HG03571 (cell line): ENCODE data around the gene IL22RA2.
"Not testable (repeated sequence)": the region's sequence is repeated elsewhere in the genome, so short reads cannot be mapped to it uniquely, and the experiment has no call there.

ENCODE experiments used
- ATAC-seq: cut with Tn5 transposase; IDR thresholded peaks from one replicate; pipeline ENCODE4 v1.9.1; 2021; ENCODE audit not compliant: unreplicated experiment

The IL22RA2 gene

GRCh38 chr6:137126875-137127485, 46.5 kb downstream of the IL22RA2 start:
- no peak for ATAC-seq

GRCh38 chr6:137123078-137123477, 50.4 kb downstream of the IL22RA2 start:
- ATAC-seq, result no peak

DNA sequence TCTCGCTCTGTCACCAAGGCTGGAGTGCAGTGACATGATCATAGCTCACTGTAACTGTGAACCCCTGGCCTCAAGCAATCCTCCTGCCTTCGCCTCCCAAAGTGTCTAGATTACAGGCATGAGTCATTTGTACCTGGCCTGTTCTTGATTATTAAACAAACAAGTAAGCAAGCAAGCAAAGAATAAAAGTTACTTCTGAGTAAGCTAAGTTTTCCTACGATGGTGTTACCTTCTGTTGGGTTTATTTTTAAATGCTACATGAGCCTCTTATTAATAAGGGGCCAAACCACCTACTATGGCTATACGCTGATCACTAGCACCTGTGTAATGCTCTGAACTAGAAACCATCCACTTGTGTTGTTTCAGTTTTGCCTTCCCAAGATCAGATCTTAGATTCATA, 50.8 kb downstream of the IL22RA2 start:
- ATAC-seq, result no peak

DNA sequence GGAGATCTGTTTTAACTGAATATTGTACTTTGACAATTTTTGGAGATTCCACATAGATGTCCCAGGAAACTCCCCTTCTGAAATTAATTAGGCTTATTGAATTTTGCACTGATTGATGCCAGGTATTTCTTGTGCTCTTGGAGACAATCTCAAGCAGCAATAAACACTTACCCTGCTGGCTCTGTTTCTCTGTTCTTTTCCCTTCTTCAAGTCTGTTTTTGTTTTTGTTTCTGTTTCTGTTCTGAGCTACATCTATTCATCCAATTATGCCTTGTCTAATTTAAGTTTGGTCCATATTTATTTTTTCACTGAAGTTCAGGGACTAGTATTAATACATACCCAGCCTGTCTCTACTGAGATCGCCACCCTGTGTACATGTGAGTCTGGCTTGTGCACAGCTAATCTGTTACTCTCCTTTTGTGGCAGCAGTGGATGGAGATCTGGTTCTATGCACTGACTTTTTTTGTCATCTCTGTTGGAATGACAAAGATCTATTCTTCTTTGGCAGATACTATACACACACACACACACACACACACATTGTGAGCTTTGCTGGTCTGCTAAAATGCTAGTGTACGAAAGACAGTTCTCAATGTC, 51.9 kb downstream of the IL22RA2 start:
- ATAC-seq, result no peak

GRCh38 chr6:137120748-137121147, 52.7 kb downstream of the IL22RA2 start:
- no peak for ATAC-seq

DNA sequence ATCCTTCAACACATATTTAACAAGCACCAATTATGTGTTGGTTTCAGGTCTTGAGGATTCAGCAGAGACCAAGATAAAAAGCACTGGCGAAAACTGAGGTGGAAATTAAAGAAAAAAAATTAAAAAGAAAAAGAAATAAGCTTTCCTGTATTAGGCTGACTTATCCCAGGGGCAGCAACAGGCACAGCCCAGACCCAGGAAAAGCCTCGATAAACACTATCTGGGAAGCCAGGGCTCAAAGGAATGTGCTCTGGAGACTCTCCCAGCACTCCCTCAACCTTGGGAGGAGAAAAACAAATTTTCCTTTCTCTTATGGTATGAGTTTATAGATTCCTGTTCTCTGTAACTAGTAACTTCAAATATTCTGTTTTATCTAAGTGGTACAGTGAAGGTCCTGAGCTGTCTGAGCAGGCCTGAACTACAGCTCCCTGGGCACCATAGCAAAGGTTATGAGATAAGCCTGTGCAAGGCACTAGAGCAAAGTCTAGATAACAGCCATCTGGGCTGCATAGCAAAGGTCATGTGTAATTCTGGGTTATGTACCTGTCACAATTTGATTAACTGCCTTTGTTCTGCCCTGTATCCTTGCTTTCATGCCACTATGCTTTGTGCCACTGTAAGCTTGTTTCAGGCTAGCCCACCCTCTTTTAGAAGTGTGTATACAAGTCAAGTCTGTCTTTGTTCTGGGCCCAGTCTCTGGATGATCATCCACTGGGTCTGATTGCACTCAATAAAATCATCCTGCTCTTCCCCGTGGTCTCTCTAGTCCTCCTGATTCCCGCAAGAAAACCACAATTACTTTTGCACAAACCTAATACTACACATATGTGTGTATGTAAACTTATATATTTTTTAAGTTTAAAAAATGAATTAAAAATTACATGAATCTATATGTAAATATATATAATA, 54.0 kb downstream of the IL22RA2 start:
- no peak for ATAC-seq

DNA sequence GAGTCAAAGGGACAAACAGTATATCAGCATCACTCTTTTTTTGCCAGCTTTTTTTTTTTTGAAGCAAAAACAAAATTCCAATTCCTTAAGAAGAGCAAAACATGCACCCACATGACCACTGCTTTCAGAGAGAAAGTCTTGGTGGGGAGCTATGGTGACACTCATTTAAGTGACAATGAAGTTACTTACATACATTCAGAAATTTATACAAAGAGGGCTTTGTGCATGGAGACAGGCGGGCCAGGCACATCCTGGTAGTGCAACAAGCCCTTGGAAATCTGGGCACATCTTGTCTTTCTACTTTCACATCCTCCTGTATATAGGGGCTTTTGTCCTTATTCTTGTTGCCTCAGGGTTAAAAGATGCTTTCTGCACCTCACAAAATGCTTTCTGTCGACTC, 55.9 kb downstream of the IL22RA2 start:
- ATAC-seq, result no peak

GRCh38 chr6:137116807-137117206, 56.6 kb downstream of the IL22RA2 start:
- no peak for ATAC-seq

- no peak for ATAC-seq
These were observed 57.8 kb downstream of the IL22RA2 start for GRCh38 chr6:137115658-137116057.

DNA sequence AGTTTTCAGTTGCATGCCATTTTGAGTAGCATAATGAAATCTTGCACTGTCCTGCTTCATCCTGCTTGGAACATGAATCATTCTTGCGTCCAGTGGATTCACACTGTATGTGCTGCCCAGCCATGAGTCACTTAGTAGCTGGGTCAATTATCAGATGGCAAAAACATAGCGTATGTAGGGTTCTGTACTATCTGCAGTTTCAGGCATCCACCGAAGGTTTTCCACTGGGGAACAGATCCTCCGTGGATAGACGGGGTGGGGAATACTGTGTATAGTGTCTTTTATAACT, 61.4 kb downstream of the IL22RA2 start:
- ATAC-seq, result no peak

DNA sequence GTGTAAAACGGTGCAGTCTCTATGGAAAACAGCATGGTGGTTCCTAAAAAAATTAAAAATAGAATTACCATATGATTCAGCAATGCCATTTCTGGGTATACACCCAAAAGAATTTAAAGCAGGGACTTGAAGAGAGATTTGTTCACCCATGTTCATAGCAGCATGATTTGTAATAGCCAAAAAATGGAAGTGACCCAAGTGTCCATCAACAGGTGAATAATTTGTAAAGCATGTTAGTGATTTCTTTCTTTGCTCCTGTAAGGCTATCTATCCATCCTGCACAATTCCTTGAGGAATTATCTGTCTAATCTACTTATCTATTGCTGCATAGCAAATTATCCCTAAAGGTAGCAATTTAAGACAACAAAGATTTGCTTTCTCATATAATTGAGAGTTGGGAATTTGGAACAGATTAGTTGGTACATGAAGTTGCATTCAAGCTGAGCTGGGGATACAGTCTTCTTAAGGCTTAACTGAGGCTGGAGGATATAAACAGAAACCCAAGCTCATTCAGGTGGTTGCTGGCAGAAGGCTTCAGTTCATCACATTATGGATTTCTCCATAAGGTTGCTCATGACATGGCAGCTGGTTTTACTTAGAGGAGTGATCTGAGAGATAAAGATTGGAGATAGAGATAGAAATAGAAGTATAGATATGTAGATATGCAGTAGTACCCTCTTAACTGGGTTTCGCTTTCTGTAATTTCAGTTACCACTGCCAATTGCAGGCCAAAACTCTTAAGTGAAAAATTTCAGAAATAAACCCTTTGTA, 62.0 kb downstream of the IL22RA2 start:
- ATAC-seq, result no peak

DNA sequence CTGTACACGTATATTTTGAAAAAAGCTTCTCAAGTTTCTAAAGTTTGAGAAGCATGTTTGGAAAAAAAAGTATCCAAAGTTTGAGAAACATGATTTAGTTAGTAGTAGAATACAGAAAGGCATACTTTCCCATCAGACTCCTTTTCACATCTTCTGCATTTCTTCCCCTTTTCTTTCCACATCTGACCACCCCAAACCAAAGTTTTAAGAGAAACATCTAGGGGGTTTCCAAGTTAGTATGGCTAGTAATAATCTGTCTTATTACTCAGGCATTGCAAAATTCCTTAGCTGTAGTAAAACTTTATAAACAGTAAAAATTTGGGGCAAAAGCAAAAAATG, 65.7 kb downstream of the IL22RA2 start:
- no peak for ATAC-seq

DNA sequence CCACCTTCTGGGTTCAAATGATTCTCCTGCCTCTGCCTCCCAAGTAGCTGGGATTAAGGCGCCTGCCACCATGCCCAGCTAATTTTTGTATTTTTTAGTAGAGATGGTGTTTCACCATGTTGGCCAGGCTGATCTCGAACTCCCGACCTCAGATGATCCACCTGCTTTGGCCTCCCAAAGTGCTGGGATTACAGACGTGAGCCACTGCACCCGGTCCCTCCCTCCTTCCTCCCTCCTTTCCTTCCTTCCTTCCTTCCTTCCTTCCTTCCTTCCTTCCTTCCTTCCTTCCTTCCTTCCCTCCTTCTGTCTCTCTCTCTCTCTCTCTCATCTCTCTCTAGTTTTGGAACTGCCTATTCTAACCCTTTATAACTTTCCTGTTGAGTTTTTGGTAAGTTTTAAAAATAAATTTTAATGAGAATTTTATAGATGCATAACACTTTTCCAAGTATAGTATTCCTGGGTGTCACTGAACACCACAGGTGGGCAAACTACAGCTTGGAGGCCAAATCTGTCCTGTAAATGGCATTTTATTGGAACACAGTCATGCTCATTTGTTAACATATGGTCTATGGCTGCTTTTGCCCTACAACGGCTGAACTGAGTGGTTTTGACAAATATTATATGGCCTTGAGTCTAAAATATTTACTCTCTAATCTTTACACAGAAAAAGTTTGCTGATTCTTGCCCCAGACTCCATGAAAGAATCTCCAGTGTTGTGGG, 66.2 kb downstream of the IL22RA2 start:
- ATAC-seq, result not testable (repeated sequence)

GRCh38 chr6:137106183-137106582, 67.3 kb downstream of the IL22RA2 start:
- no peak for ATAC-seq

DNA sequence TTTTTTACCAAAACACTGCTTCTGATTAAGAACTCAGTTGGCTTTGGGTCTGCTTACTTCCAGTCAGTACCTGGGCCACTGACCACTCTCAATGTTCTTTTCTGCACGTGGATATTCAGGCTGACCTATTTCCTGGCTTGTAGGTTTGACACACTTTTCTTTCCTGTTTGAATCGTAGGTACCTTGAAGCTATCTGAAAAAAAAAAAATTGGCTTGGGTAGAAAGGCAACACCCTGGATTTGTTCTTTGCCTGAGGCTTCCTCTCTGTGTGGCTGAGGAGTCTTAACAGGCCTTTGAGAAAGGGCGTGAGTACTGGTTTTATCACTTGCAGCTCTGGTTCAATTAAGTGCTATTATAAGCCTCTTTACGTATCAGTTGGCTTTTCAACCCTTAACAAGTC, 68.1 kb downstream of the IL22RA2 start:
- ATAC-seq, result no peak

DNA sequence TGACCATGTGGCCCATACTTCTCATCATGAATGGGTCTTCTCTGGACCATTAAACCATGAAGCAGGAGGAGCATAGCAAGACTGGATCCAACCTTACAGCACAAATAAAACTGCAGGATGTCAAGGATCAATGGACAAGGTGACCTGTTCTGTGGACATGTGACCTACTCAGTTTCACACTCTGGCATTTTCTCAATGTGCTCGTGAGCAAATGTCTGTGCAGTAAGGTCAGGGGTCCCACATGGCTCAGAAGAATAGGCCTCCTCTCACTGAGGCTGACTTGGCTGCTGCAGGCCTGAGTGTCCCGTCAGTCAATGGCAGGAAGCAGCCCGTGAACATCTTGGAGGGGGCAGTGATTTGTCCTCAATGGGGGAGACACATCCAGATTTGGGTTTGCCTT, 68.5 kb downstream of the IL22RA2 start:
- ATAC-seq, result no peak

- peak; percentile 84 for ATAC-seq
These were observed 70.5 kb downstream of the IL22RA2 start for GRCh38 chr6:137102851-137103492.

GRCh38 chr6:137102050-137102848, 71.2 kb downstream of the IL22RA2 start:
- peak; percentile 28 for ATAC-seq

GRCh38 chr6:137099689-137100403, 73.6 kb downstream of the IL22RA2 start:
- no peak for ATAC-seq
